Neural cell (in vitro differentiated cells): ENCODE results near the gene FGD3.

Experiments
- EP300 ChIP-seq: fragments of 450-650 bp; conservative IDR thresholded peaks from 2 replicates; pipeline ENCODE4 v1.6.1; 2014; ENCODE audit warnings: antibody characterized with exemption, mild to moderate bottlenecking, moderate library complexity; ENCODE audit not compliant: poor library complexity, severe bottlenecking
- EZH2 ChIP-seq: fragments of 200-600, 300-800 bp; shearing (Covaris generic), sonication (generic); IDR thresholded peaks from 2 replicates; pipeline ENCODE4 v1.6.1; 2014; ENCODE audit warnings: antibody characterized with exemption, low read length, borderline replicate concordance, mild to moderate bottlenecking; ENCODE audit not compliant: insufficient read depth, poor library complexity, severe bottlenecking
- TF ChIP-seq, protein P1 (sequence below): fragments of 450-650 bp; IDR thresholded peaks from 2 replicates; pipeline ENCODE4 v1.5.1; 2014; ENCODE audit warnings: antibody characterized with exemption, mild to moderate bottlenecking, moderate library complexity; ENCODE audit not compliant: poor library complexity, severe bottlenecking

DNA sequence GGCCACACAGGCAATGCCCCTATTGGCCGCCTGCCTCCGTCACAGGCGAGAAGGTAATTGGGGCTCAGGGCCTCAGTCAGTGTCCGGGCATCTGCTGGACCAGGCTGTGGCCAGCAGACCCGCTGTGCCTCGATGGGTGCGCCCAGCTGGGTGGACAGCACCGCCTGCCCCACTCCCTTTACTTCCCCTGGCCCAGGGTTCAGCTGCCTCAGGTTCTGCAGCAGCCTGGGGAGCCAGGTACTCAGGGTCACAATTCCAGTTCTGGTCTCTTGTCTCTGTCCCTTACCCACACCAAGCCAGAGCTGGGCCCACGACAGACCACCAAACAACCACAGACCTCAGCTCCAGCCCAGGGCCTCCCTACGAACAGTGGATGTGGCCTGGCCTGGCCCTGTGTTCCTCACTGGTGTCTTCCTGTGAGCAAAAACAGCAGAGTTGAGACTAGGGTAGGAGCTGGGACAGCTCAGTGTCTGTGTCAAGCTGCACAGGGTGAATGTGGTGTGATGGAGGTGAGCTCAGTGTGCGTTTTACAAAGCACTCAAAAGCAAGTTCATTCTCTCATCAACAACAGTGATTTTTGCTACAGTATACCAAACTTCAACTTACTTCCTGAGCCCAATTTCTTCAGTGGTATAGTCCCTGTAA is 77.8 kb downstream of the FGD3 start:
- TF ChIP-seq, protein P1, sequence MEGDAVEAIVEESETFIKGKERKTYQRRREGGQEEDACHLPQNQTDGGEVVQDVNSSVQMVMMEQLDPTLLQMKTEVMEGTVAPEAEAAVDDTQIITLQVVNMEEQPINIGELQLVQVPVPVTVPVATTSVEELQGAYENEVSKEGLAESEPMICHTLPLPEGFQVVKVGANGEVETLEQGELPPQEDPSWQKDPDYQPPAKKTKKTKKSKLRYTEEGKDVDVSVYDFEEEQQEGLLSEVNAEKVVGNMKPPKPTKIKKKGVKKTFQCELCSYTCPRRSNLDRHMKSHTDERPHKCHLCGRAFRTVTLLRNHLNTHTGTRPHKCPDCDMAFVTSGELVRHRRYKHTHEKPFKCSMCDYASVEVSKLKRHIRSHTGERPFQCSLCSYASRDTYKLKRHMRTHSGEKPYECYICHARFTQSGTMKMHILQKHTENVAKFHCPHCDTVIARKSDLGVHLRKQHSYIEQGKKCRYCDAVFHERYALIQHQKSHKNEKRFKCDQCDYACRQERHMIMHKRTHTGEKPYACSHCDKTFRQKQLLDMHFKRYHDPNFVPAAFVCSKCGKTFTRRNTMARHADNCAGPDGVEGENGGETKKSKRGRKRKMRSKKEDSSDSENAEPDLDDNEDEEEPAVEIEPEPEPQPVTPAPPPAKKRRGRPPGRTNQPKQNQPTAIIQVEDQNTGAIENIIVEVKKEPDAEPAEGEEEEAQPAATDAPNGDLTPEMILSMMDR = no peak
- TF ChIP-seq EZH2 (no peak), EP300 (no peak)
